ENCODE data around the gene MYO1H.

Gene MYO1H

GRCh38 chr12:109482491-109482890 is 134.8 kb downstream of the MYO1H start:
- Histone ChIP-seq H3K27ac (ENCODE audit: low read depth, low read length, severe bottlenecking) (no peak overlapping the region), H3K4me3 (ENCODE audit: extremely low read depth, insufficient read depth, low read length, poor library complexity, severe bottlenecking) (no peak overlapping the region), H3K36me3 (ENCODE audit: control insufficient read depth, insufficient read depth, low read length) (peaks cover 47% of the 10 kb centered on the region), H3K4me1 (ENCODE audit: control insufficient read depth, insufficient read depth, low read length, poor library complexity, severe bottlenecking) (peaks cover 6% of the 10 kb centered on the region), H3K9me3 (ENCODE audit: control insufficient read depth, low read length) (no peaks in the 10 kb centered on the region)
- 83% methylated on average over 1 of the region's 2 CpGs; no CpG with 5 or more reads in 1 of the 2 experiments for WGBS, 2 experiments (ENCODE audit: insufficient coverage in 2 of 2)

- H3K27ac ChIP-seq (ENCODE audit: low read depth, low read length, severe bottlenecking) = no peak overlapping the region
- no peaks in the 10 kb centered on the region for H3K9me3 ChIP-seq (ENCODE audit: control insufficient read depth, low read length)
- H3K36me3 ChIP-seq (ENCODE audit: control insufficient read depth, insufficient read depth, low read length) = peaks cover 51% of the 10 kb centered on the region
- 100% methylated on average over 2 of the region's 2 CpGs; no CpG with 5 or more reads in 1 of the 2 experiments for WGBS, 2 experiments (ENCODE audit: insufficient coverage in 2 of 2)
- peaks cover 6% of the 10 kb centered on the region for H3K4me1 ChIP-seq (ENCODE audit: control insufficient read depth, insufficient read depth, low read length, poor library complexity, severe bottlenecking)
- H3K4me3 ChIP-seq (ENCODE audit: extremely low read depth, insufficient read depth, low read length, poor library complexity, severe bottlenecking) = no peak overlapping the region
Measured at GRCh38 chr12:109482894-109483293, 135.2 kb downstream of the MYO1H start.

- Histone ChIP-seq H3K9me3 (ENCODE audit: control insufficient read depth, low read length) (no peaks in the 10 kb centered on the region), H3K36me3 (ENCODE audit: control insufficient read depth, insufficient read depth, low read length) (peaks cover 56% of the 10 kb centered on the region), H3K4me1 (ENCODE audit: control insufficient read depth, insufficient read depth, low read length, poor library complexity, severe bottlenecking) (peaks cover 5% of the 10 kb centered on the region), H3K4me3 (ENCODE audit: extremely low read depth, insufficient read depth, low read length, poor library complexity, severe bottlenecking) (no peak overlapping the region), H3K27ac (ENCODE audit: low read depth, low read length, severe bottlenecking) (no peak overlapping the region)
- 94 to 97% methylated on average over 11 of the region's 11 CpGs for WGBS, 2 experiments (ENCODE audit: insufficient coverage in 2 of 2)
Measured at GRCh38 chr12:109483346-109483745, 135.6 kb downstream of the MYO1H start.

GRCh38 chr12:109485201-109485600 is 137.5 kb downstream of the MYO1H start:
- WGBS, 2 experiments (ENCODE audit: insufficient coverage in 2 of 2) = 89 to 98% methylated on average over 3 to 4 of the region's 4 CpGs
- no peak overlapping the region for H3K4me3 ChIP-seq (ENCODE audit: extremely low read depth, insufficient read depth, low read length, poor library complexity, severe bottlenecking)
- peaks cover 74% of the 10 kb centered on the region for H3K36me3 ChIP-seq (ENCODE audit: control insufficient read depth, insufficient read depth, low read length)
- no peaks in the 10 kb centered on the region for H3K4me1 ChIP-seq (ENCODE audit: control insufficient read depth, insufficient read depth, low read length, poor library complexity, severe bottlenecking)
- H3K9me3 ChIP-seq (ENCODE audit: control insufficient read depth, low read length) = no peaks in the 10 kb centered on the region
- no peak overlapping the region for H3K27ac ChIP-seq (ENCODE audit: low read depth, low read length, severe bottlenecking)

GRCh38 chr12:109487181-109488050 is 139.7 kb downstream of the MYO1H start:
- H3K4me3 ChIP-seq (ENCODE audit: extremely low read depth, insufficient read depth, low read length, poor library complexity, severe bottlenecking) = no peak overlapping the region
- peaks cover 96% of the 10 kb centered on the region for H3K36me3 ChIP-seq (ENCODE audit: control insufficient read depth, insufficient read depth, low read length)
- H3K27ac ChIP-seq (ENCODE audit: low read depth, low read length, severe bottlenecking) = no peak overlapping the region
- 92 to 96% methylated on average over 9 of the region's 9 CpGs for WGBS, 2 experiments (ENCODE audit: insufficient coverage in 2 of 2)
- no peaks in the 10 kb centered on the region for H3K9me3 ChIP-seq (ENCODE audit: control insufficient read depth, low read length)
- no peaks in the 10 kb centered on the region for H3K4me1 ChIP-seq (ENCODE audit: control insufficient read depth, insufficient read depth, low read length, poor library complexity, severe bottlenecking)

- Histone ChIP-seq H3K36me3 (ENCODE audit: control insufficient read depth, insufficient read depth, low read length) (peaks cover 96% of the 10 kb centered on the region), H3K27ac (ENCODE audit: low read depth, low read length, severe bottlenecking) (no peak overlapping the region), H3K4me3 (ENCODE audit: extremely low read depth, insufficient read depth, low read length, poor library complexity, severe bottlenecking) (no peak overlapping the region), H3K9me3 (ENCODE audit: control insufficient read depth, low read length) (no peaks in the 10 kb centered on the region), H3K4me1 (ENCODE audit: control insufficient read depth, insufficient read depth, low read length, poor library complexity, severe bottlenecking) (no peaks in the 10 kb centered on the region)
- WGBS, 2 experiments (ENCODE audit: insufficient coverage in 2 of 2) = 87 to 88% methylated on average over 6 of the region's 7 CpGs
Measured at GRCh38 chr12:109488051-109488665, 140.5 kb downstream of the MYO1H start.

- peaks cover 96% of the 10 kb centered on the region for H3K36me3 ChIP-seq (ENCODE audit: control insufficient read depth, insufficient read depth, low read length)
Measured at GRCh38 chr12:109489016-109489954, 141.6 kb downstream of the MYO1H start.

GRCh38 chr12:109489955-109490565 is 142.4 kb downstream of the MYO1H start:
- H3K4me3 ChIP-seq (ENCODE audit: extremely low read depth, insufficient read depth, low read length, poor library complexity, severe bottlenecking) = no peak overlapping the region
- no peak overlapping the region for H3K27ac ChIP-seq (ENCODE audit: low read depth, low read length, severe bottlenecking)
- no peaks in the 10 kb centered on the region for H3K4me1 ChIP-seq (ENCODE audit: control insufficient read depth, insufficient read depth, low read length, poor library complexity, severe bottlenecking)
- H3K36me3 ChIP-seq (ENCODE audit: control insufficient read depth, insufficient read depth, low read length) = peaks cover 95% of the 10 kb centered on the region
- H3K9me3 ChIP-seq (ENCODE audit: control insufficient read depth, low read length) = peaks cover 3% of the 10 kb centered on the region
- WGBS, 2 experiments (ENCODE audit: insufficient coverage in 2 of 2) = no CpG with 5 or more reads among the region's 1 CpG

More at GRCh38 chr12:109489016-109489954, 141.6 kb downstream of the MYO1H start:
- H3K9me3 ChIP-seq (ENCODE audit: control insufficient read depth, low read length) = no peaks in the 10 kb centered on the region
- H3K4me1 ChIP-seq (ENCODE audit: control insufficient read depth, insufficient read depth, low read length, poor library complexity, severe bottlenecking) = no peaks in the 10 kb centered on the region
- H3K4me3 ChIP-seq (ENCODE audit: extremely low read depth, insufficient read depth, low read length, poor library complexity, severe bottlenecking) = no peak overlapping the region
- no peak overlapping the region for H3K27ac ChIP-seq (ENCODE audit: low read depth, low read length, severe bottlenecking)
- WGBS, 2 experiments (ENCODE audit: insufficient coverage in 2 of 2) = 94 to 95% methylated on average over 11 to 13 of the region's 14 CpGs

GRCh38 chr12:109491671-109492070 is 144.0 kb downstream of the MYO1H start:
- peaks cover 8% of the 10 kb centered on the region for H3K9me3 ChIP-seq (ENCODE audit: control insufficient read depth, low read length)
- H3K27ac ChIP-seq (ENCODE audit: low read depth, low read length, severe bottlenecking) = no peak overlapping the region
- peaks cover 92% of the 10 kb centered on the region for H3K36me3 ChIP-seq (ENCODE audit: control insufficient read depth, insufficient read depth, low read length)
- H3K4me1 ChIP-seq (ENCODE audit: control insufficient read depth, insufficient read depth, low read length, poor library complexity, severe bottlenecking) = no peaks in the 10 kb centered on the region
- H3K4me3 ChIP-seq (ENCODE audit: extremely low read depth, insufficient read depth, low read length, poor library complexity, severe bottlenecking) = no peak overlapping the region
- 86 to 94% methylated on average over 3 to 4 of the region's 4 CpGs for WGBS, 2 experiments (ENCODE audit: insufficient coverage in 2 of 2)

- no peak overlapping the region for H3K27ac ChIP-seq (ENCODE audit: low read depth, low read length, severe bottlenecking)
- H3K4me1 ChIP-seq (ENCODE audit: control insufficient read depth, insufficient read depth, low read length, poor library complexity, severe bottlenecking) = peaks cover 3% of the 10 kb centered on the region
- H3K9me3 ChIP-seq (ENCODE audit: control insufficient read depth, low read length) = peaks cover 8% of the 10 kb centered on the region
- H3K36me3 ChIP-seq (ENCODE audit: control insufficient read depth, insufficient read depth, low read length) = peaks cover 86% of the 10 kb centered on the region
- WGBS, 2 experiments (ENCODE audit: insufficient coverage in 2 of 2) = 85 to 92% methylated on average over 3 of the region's 5 CpGs
- H3K4me3 ChIP-seq (ENCODE audit: extremely low read depth, insufficient read depth, low read length, poor library complexity, severe bottlenecking) = no peak overlapping the region
Measured at GRCh38 chr12:109492371-109492770, 144.7 kb downstream of the MYO1H start.
